ENCODE results near the gene TRABD2B.

Gene TRABD2B

GRCh38 chr1:48019714-48020315, 22.6 kb upstream of the TRABD2B start:
- peak; percentile 39 for DNase-seq

- no peak for DNase-seq
These were observed 21.6 kb upstream of the TRABD2B start for GRCh38 chr1:48018799-48019198.

- DNase-seq: no peak
These were observed 20.5 kb upstream of the TRABD2B start for GRCh38 chr1:48017716-48018115.

- DNase-seq: no peak
These were observed 19.3 kb upstream of the TRABD2B start for GRCh38 chr1:48016515-48016914.

GRCh38 chr1:48013270-48013669, 16.1 kb upstream of the TRABD2B start:
- DNase-seq: no peak

- DNase-seq: no peak
These were observed 9.9 kb upstream of the TRABD2B start for GRCh38 chr1:48007047-48007446.

GRCh38 chr1:48006264-48006663, 9.1 kb upstream of the TRABD2B start:
- no peak for DNase-seq

GRCh38 chr1:48005253-48006117, 8.3 kb upstream of the TRABD2B start:
- DNase-seq: no peak

- DNase-seq: no peak
These were observed 6.8 kb upstream of the TRABD2B start for GRCh38 chr1:48003741-48004531.

- no peak for DNase-seq
These were observed 5.0 kb upstream of the TRABD2B start for GRCh38 chr1:48002142-48002541.

- DNase-seq: no peak
These were observed 4.5 kb upstream of the TRABD2B start for GRCh38 chr1:48001696-48002095.

- no peak for DNase-seq
These were observed 3.7 kb upstream of the TRABD2B start for GRCh38 chr1:48000883-48001282.

- DNase-seq: no peak
These were observed 1.9 kb upstream of the TRABD2B start for GRCh38 chr1:47999097-47999496.

GRCh38 chr1:47998396-47998990, 1.3 kb upstream of the TRABD2B start:
- DNase-seq: no peak

- no peak for DNase-seq
These were observed 569 bp downstream of the TRABD2B start for GRCh38 chr1:47996406-47997226.

- no peak for DNase-seq
These were observed 1.2 kb downstream of the TRABD2B start for GRCh38 chr1:47996060-47996405.

GRCh38 chr1:47995306-47996050, 1.7 kb downstream of the TRABD2B start:
- DNase-seq: no peak

GRCh38 chr1:47993881-47994625, 3.1 kb downstream of the TRABD2B start:
- DNase-seq: no peak

- DNase-seq: no peak
These were observed 3.8 kb downstream of the TRABD2B start for GRCh38 chr1:47993416-47993740.

- no peak for DNase-seq
These were observed 4.3 kb downstream of the TRABD2B start for GRCh38 chr1:47992720-47993415.

Data from femur (tissue), 1 donor.